GM19240 (cell line): ENCODE measurements around the gene ABHD5.

ENCODE experiments used
- DNase-seq: peaks from one replicate; pipeline ENCODE4 v3.0.0; 2011; ENCODE audit warnings: low spot score; ENCODE audit not compliant: insufficient read length

Gene ABHD5

DNA sequence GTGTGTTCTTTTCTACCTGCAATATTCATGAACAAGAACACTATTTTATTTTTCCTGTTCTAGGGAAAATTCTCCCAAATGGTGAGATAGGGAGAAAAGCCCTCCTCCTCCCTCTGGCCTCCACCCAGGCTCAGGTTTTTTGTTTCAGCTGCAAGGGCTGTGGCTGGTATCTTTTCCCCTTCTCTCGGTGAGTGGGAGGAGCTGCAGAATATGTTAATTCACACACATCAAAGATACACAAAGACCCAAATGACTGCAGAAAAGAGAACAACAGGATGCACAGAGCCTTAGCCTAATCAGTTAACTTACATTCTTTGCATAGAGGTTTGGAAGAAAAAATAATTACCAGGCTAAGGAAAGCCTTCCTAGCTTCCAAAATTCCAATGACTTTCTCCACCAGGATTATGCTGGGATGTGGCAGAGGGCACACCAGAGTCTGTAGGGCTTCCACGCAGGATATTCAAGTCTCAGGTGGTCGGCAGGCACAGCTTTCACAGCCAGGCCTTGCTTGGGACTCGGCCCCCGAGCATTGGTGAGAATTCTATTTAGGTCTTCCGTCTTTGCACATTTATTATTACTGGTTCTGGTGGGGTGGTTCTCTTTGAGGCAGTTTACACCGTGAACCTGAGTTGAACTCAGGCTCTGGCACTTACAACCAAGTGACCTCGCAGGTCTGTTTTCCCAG lies 64.9 kb downstream of the ABHD5 start:
- no peak for DNase-seq

DNA sequence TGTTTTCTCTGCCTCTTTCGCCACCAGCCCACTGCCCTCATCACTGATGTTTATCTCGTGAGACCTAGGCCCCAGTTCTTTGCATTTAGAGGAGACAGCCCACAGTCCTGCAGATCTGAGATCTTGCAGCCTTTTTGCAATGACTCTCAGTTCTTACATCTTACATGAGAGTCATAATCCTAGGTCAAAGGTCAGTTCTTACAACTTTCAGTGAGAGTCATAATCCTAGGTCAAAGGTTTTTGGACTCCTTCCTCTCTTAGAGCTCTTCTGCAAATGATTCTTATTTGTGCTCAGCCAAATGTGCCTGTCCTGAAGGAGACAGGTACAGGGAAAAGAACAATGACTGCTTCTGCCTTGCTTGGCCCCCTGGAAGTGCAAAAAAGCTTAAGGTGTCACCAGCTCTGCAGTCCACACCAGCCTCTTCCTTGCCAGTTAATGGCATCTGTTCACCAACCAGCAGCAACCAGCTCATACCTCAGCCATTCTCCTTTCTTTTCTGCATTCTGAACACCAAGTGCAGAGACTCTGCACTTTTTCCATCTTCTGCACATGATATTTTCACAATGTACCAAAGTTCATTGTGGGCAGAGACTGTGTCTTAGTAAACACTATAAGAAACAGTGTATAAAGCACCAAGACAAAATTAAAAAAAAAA lies 67.1 kb downstream of the ABHD5 start:
- no peak for DNase-seq

GRCh38 chr3:43758592-43759225 lies 68.0 kb downstream of the ABHD5 start:
- no peak for DNase-seq

GRCh38 chr3:43759297-43759782 lies 68.6 kb downstream of the ABHD5 start:
- no peak for DNase-seq

GRCh38 chr3:43759938-43760337 lies 69.2 kb downstream of the ABHD5 start:
- DNase-seq = no peak

DNA sequence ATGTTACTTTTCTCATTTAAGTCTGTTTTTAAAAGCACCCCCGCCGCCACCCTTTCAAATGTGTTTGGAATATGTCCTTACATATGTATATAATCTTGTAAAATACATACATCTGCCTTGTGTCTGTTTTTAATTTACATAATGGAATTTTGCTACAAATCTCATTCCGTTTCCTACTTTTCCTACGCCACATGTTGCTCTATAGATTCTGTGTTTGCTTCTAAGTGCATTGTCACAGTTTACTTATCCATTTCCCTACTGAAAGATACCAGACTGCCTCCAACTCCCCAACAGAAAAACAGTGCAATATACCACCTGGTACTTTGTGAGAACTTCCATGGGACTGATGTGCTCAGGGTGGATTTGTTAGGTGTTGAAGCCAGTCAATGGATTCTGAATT lies 70.2 kb downstream of the ABHD5 start:
- no peak for DNase-seq

GRCh38 chr3:43762451-43762850 lies 71.7 kb downstream of the ABHD5 start:
- DNase-seq = no peak

GRCh38 chr3:43764056-43764455 lies 73.3 kb downstream of the ABHD5 start:
- no peak for DNase-seq

DNA sequence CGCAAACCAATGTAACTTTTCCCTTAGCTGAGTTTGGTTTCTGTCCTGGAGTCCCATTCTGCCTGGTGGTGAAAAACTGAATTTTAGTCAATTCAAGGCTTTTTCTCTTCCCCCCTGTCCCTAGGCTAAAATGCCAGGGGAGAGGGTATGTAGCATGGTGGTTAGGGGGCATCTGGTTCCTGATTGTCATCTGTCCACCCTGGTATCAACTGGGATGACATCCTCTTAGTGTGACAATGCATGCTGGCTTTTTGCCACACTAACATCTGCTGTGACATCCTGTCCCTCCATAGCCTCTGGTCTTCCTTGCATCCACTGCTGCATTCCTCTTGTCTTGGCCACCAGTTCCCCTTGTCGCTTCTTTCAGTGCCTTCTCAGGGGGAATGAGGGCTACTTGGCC lies 73.7 kb downstream of the ABHD5 start:
- no peak for DNase-seq

- no peak for DNase-seq
Observed at GRCh38 chr3:43765521-43765971, 74.8 kb downstream of the ABHD5 start.

GRCh38 chr3:43766672-43767465 lies 76.1 kb downstream of the ABHD5 start:
- no peak for DNase-seq

- DNase-seq = no peak
Observed at GRCh38 chr3:43768381-43768973, 77.7 kb downstream of the ABHD5 start.

- peak; percentile 54 for DNase-seq
Observed at GRCh38 chr3:43769097-43769884, 78.6 kb downstream of the ABHD5 start.

DNA sequence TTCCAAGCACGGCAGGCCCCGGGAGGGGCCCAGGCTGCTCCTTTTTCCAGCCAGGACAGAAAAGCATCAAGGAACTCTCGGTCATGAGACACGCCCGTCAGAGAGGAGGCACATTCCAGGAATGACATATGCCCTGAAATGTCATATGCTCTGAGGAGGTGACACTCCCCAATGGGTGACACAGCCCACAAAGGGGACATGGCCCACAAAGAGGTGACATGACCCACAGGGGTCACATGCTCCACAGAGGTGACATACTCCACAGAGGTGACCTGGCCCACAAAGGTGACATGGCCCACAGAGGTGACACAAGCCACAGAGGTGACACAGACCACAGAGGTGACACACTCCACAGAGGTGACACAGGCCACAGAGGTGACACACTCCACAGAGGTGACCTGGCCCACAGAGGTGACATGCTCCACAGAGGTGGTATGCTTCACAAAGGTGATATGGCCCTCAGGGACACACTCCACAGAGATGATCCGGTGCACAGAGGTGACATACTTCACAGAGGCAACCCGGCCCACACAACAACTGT lies 79.2 kb downstream of the ABHD5 start:
- DNase-seq = no peak

- no peak for DNase-seq
Observed at GRCh38 chr3:43770426-43771103, 79.8 kb downstream of the ABHD5 start.

GRCh38 chr3:43771610-43772009 lies 80.9 kb downstream of the ABHD5 start:
- no peak for DNase-seq

- no peak for DNase-seq
Observed at GRCh38 chr3:43773273-43774094, 82.7 kb downstream of the ABHD5 start.

- DNase-seq = no peak
Observed at GRCh38 chr3:43774799-43775198, 84.1 kb downstream of the ABHD5 start.

- no peak for DNase-seq
Observed at GRCh38 chr3:43776101-43776500, 85.4 kb downstream of the ABHD5 start.
